CD4-positive, alpha-beta T cell treated with Interleukin-12 subunit alpha and Interleukin-12 subunit beta, for 1 hour (primary cell): Measurements from ENCODE around the gene CD2BP2.
"Not testable (repeated sequence)": the region's sequence is repeated elsewhere in the genome, so short reads cannot be mapped to it uniquely, and the experiment has no call there.

ENCODE experiments used
- DNase-seq: peaks from one replicate; pipeline ENCODE4 v3.0.0-alpha.2; 2020

The CD2BP2 gene

DNA sequence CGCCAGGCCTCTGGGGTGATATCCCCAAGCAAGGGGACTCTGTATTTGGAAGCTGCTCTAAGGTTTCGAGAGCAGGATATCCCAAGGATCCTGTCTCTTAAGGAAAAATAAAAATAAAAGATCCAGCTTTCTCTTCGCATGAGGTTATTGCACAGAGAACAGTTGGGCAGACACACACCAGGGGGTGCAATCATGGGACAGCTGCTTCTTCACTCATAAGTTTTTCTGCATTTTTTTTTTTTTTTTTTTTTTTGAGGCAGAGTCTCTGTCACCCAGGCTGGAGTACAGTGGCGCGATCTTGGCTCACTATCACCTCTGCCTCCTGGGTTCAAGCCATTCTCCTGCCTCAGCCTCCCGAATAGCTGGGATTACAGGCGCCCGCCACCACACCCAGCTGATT is 13.1 kb downstream of the CD2BP2 start:
- DNase-seq = not testable (repeated sequence)

- DNase-seq = no peak
Measured at GRCh38 chr16:30340621-30341020, 14.5 kb downstream of the CD2BP2 start.

DNA sequence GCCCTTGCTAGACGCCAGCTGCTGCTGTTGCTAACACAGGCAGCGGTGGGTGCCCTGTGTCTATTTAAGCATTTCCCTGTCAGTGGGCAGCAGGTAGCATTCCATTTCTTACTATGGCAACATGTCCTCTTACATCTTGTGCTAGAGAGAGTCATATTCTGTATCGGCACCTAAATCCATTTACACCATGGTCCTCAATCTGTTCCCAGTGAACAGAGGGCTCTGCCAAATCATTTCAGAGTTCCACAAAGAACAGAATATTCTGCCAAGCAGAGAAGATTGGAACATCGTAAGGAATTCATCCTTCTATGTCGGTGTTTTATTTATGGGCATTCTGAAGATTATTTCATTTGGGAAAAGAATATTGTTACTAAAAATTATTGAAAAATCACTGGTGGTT is 16.4 kb downstream of the CD2BP2 start:
- DNase-seq = not testable (repeated sequence)

DNA sequence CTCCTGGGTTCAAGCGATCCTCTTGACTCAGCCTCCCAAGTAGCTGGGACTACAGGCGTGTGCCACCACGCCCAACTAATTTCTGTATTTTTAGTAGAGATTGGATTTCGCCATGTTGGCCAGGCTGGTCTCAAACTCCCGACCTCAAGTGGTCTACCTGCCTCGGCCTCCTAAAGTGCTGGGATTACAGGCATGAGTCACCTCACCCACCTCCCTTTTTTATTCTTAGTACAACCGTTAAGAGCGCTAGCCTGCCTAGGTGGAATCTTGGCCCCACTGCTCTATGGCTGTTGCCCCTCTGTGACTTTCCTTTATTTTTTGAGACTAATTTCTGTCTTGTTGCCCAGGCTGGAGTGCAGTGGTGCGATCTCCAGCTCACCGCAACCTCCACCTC is 17.1 kb downstream of the CD2BP2 start:
- not testable (repeated sequence) for DNase-seq

DNA sequence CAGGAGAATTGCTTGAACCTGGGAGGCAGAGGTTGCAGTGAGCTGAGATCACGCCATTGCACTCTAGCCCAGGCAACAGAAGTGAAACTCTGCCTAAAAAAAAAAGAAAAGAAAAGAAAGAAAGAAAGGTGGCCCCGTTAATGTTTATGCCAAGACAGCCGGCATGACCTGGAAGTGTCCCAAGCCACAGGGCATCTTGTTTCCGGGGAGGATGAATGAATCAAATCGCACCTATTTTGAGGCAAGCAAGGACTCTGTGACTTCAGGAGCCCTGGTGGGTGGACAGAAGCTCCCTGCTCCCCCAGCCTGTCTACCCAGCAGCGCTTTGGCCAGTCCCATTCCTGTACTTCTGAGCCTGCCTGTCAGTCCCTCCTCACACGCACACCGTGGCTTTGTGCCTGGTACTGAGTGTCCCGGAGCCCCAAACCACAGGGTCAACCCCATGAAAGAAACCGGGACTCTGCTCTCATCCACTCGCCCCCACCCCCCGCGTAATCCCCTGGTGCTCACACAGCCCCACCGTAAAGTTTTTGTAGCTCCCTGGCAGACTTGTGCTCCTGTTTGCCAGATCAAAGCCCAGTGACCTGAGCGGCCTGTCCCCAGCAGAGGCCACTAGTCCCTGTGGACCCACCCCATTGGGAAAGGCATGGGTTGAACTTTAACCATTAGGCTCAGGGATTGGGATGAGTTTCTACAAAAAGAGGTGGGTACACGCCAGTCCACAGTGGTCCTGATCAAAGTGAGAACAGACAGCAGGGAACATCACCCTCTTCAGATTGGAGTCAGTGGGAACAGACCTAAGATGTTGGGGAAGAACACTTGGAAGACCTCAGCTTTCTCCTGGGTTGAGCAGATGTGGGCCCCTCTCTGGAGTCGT is 19.3 kb downstream of the CD2BP2 start:
- DNase-seq = no peak

DNA sequence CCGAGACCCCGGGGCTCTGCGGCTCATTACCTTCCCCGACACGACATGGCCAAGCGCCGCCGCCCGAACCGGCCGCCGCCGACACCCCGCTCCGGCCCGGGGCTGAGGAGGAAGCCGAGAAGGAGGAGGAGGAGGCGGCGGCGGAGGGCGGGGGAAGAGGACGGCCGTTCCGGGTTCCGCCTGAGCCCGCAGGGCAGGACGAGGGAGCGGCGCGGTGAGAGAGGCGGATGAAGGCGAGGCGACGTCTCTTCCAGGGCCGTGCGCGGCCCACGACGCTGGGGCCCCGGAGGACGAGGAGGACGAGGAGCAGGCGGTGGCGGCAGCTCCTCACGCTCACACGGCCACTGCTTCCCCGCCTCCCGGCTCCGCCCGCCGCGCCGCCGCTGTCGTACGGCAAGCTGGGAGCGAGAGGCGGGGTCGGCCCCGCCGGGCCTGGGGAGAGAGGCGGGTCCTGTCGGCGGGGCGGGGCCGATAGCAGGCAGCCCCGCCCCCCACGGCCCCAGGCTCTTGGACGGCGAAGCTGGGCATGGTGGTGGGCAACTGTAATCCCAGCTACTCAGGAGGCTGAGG is 20.0 kb downstream of the CD2BP2 start:
- DNase-seq = peak; percentile 84

- DNase-seq = peak; percentile 88
Measured at GRCh38 chr16:30334473-30334989, 20.6 kb downstream of the CD2BP2 start.

DNA sequence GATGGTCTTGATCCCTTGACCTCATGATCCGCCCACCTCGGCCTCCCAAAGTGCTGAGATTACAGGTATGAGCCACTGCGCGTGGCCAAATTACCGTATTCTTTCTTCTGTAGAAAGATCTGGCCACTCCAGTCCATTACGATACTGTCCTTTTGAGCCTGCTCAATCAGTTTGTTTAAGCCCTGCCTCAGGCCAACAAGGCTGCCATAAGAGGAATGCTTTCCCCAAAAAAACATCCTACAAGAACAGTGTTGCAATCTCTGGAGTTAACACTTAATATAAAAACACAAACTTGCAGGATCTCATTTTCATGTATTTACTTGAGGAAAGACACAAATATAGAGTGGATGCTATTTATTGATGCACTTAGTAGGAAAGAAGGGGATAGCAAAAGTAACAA is 30.9 kb downstream of the CD2BP2 start:
- not testable (repeated sequence) for DNase-seq

GRCh38 chr16:30318647-30319046 is 36.5 kb downstream of the CD2BP2 start:
- not testable (repeated sequence) for DNase-seq

GRCh38 chr16:30310937-30311336 is 44.2 kb downstream of the CD2BP2 start:
- not testable (repeated sequence) for DNase-seq

DNA sequence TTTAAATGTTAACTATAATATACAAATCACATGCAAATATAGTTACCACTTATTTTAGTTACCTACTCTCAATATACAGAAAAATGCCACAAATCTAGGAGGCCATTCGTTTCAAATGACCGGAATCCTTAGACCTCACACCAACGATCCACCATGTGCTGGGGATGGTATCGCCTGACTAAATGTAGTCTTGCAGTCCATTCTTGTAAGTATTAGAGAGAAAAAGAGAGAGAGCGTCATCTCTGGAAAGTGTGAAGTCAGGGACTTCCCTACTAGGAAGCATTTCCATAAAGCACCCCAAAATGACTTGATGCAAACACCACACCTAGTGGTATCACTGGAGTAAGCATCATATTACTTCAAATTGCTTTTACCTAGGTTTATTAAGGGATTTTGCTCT is 45.9 kb downstream of the CD2BP2 start:
- DNase-seq = not testable (repeated sequence)
